Right cardiac atrium (tissue), 5 donors: Measurements from ENCODE around the gene LEMD3. TPM values are rescaled to one million over a fixed set of nuclear protein-coding genes. Genes with fewer than 3 reads are reported as not detected.
A peak's percentile ranks its signal among the peaks of the same experiment; 100 is the strongest.

Source experiments
- ATAC-seq, 2 donors: fragments of 200-7000 bp; cut with Tn5 transposase; one replicate each; pipeline versions ENCODE4 v1.8.0 to v1.9.1; 2020; ENCODE audit warnings: moderate library complexity in 2 of 2, mild to moderate bottlenecking in 1 of 2
- DNase-seq, 3 donors: peaks; one replicate each; pipeline ENCODE4 v3.0.0-alpha.2; 2020
- H3K27ac ChIP-seq: one replicate; pipeline ENCODE4 v1.5.1; 2013; ENCODE audit warnings: mild to moderate bottlenecking, low read length, control low read depth, moderate library complexity
- H3K27me3 ChIP-seq: one replicate; pipeline ENCODE4 v1.6.1; 2013; ENCODE audit not compliant: control insufficient read depth, insufficient read depth
- H3K4me1 ChIP-seq: one replicate; pipeline ENCODE4 v1.6.1; 2013; ENCODE audit warnings: low read length; ENCODE audit not compliant: control insufficient read depth, insufficient read depth
- H3K4me3 ChIP-seq: one replicate; pipeline ENCODE4 v1.5.1; 2013; ENCODE audit warnings: low read length, control low read depth
- H3K9me3 ChIP-seq: one replicate; pipeline ENCODE4 v1.6.1; 2013; ENCODE audit warnings: low read length; ENCODE audit not compliant: control insufficient read depth
- WGBS: extraction: QIAGEN DNeasy Blood & Tissue Kit; methylation state at CpG from one replicate; pipeline ENCODE4 v1.1.7; 2013; 5-methylcytosine and 5-hydroxymethylcytosine counted together
- intact Hi-C, 4 donors: fragments of 100-400 bp; cut with DNase I; formaldehyde crosslinking; loops; one replicate each; pipeline versions ENCODE4 v1.11.0 to v1.14.0; 2022 to 2023
- long read RNA-seq, 4 donors: library from polyadenylated mRNA; unstranded; transcript quantifications; one replicate each; pipeline ENCODE4 v2.0.0, GENCODE V29; 2020 to 2021
- polyA plus RNA-seq: library from polyadenylated mRNA; stranded (reverse); fragments of 200-250 nt; gene quantifications from one replicate; pipeline ENCODE4 v1.2.3, GENCODE V29; 2013
- total RNA-seq, 4 donors: library from RNA; stranded (reverse); fragmentation: NEBNext Ultra II Directional; extraction: Animal tissue kit (Norgen Biotek cat#: 25700); gene quantifications; one replicate each; pipeline ENCODE4 v1.2.1, GENCODE V29; 2021
- donor health status: healthy with polysubstance abuse.
- donor health status: DM: no; HTN: yes; CAD: no.
- donor health status: DM: no; HTN: no; CAD: no.
- donor health status: DM: no; HTN: yes; CAD: no; lungs with severe emphysema.
- donor health status: DM: yes; HTN: yes; CAD: no.

Gene LEMD3
- total RNA-seq: 10 to 100 TPM; 13.4 to 18.4 (median 17.0) TPM
- 6.0 TPM for polyA plus RNA-seq
- long read RNA-seq, donor 1, full-length matches to known transcripts: 17 of 24 reads
- long read RNA-seq, donor 1, partial matches to known transcripts: 3 of 24 reads
- long read RNA-seq, donor 1, other reads (novel, unspliced or antisense): 4 of 24 reads
- long read RNA-seq, donor 2, full-length matches to known transcripts: 12 of 13 reads
- long read RNA-seq, donor 2, partial matches to known transcripts: 0 of 13 reads
- long read RNA-seq, donor 2, other reads (novel, unspliced or antisense): 1 of 13 reads
- long read RNA-seq, donor 3, full-length matches to known transcripts: 28 of 45 reads
- long read RNA-seq, donor 3, partial matches to known transcripts: 14 of 45 reads
- long read RNA-seq, donor 3, other reads (novel, unspliced or antisense): 3 of 45 reads
- long read RNA-seq, donor 4, full-length matches to known transcripts: 9 of 10 reads
- long read RNA-seq, donor 4, partial matches to known transcripts: 0 of 10 reads
- long read RNA-seq, donor 4, other reads (novel, unspliced or antisense): 1 of 10 reads

DNA sequence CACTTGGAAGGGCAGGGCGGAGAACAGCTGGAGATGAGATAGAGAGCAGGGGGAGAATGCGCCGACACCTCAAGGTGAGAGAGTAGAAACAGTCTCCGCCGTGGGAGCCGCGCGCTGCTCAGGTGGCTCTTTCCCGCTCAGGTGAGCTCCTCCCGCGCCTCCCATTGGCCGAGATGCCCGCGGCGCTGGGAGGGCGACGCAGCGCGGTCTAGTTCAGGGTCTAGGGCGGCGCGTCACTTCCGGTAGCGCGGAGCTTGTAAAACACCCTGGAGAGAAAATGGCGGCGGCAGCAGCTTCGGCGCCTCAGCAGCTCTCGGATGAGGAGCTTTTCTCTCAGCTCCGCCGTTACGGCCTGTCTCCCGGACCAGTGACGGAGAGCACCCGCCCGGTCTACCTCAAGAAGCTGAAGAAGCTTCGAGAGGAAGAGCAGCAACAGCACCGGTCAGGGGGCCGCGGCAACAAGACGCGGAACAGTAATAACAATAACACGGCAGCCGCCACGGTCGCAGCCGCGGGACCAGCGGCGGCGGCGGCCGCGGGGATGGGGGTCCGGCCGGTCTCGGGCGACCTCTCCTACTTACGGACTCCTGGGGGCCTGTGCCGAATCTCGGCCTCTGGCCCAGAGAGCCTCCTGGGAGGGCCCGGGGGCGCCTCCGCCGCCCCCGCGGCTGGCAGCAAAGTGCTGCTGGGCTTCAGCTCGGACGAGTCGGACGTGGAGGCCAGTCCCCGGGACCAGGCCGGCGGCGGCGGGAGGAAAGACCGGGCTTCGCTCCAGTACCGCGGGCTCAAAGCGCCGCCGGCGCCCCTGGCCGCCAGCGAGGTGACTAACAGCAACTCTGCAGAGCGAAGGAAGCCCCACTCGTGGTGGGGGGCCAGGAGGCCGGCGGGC, at the start of gene LEMD3:
Gene LEMD3 (plus strand): TSS at position 264 of the 889 bp plus-strand sequence. CDS start 14 bp downstream, at position 278.
- intact Hi-C loops: no loop called here

GRCh38 chr12:65121049-65121955, 48.1 kb upstream of the LEMD3 start, which contains the start of gene WIF1:
TSS of gene WIF1 (minus strand) at chr12:65121305. CDS start at chr12:65121191, 114 bp downstream.
- no peak within 1 kb of the TSS for H3K27ac ChIP-seq
- peak within 1 kb of the TSS; percentile 20 for H3K4me3 ChIP-seq
- ATAC-seq: peak; percentile 54 to 67
- H3K27me3 ChIP-seq: peaks cover 5% of the 10 kb centered on the region
- H3K9me3 ChIP-seq: no peaks in the 10 kb centered on the region
- H3K4me1 ChIP-seq: no peaks in the 10 kb centered on the region
- peak; percentile 37 to 65 (median 61) for DNase-seq
- 3% methylated on average over 73 of the region's 73 CpGs for WGBS
- intact Hi-C loops: loop anchor here in 3 of 4 donors (5.0 to 10.0 kb wide), 3 partner anchors 229 to 327 kb away; no protein-coding TSS in a partner anchor

More for the DNA sequence above, at the start of gene LEMD3:
- peak; percentile 93 to 98 (median 95) for DNase-seq
- Histone ChIP-seq H3K9me3 (no peaks in the 10 kb centered on the region), H3K27ac (peak within 1 kb of the TSS; percentile 93), H3K27me3 (no peaks in the 10 kb centered on the region), H3K4me1 (no peaks in the 10 kb centered on the region), H3K4me3 (peak within 1 kb of the TSS; percentile 98)
- under 1% methylated on average over 91 of the region's 91 CpGs for WGBS
- ATAC-seq: peak; percentile 97 to 98

GRCh38 chr12:65121956-65122469, 47.4 kb upstream of the LEMD3 start:
- peak in 1 of 2 donors; percentile 19 for ATAC-seq

DNA sequence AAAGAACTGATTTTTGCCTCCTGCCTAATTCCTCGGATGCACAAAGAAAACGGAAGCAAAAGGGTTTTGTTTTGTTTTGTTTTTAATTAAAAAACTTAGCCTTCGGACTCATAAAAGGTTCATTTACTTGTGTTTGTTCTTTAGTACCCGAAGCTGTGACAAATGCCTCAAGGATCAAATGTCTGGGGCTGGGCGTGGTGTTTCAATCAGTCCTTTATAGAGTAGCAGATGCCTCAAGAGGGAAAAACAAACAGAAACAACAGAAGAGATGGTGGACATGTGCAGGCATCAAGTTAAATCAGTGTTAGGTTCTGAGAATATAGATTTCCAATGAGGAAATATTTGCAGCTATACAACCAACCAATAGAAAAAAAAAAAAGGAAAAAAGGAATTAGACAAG, 46.7 kb upstream of the LEMD3 start:
- Histone ChIP-seq H3K9me3 (no peaks in the 10 kb centered on the region), H3K27me3 (peaks cover 5% of the 10 kb centered on the region), H3K27ac (no peak overlapping the region), H3K4me3 (no peak overlapping the region), H3K4me1 (no peaks in the 10 kb centered on the region)
- 76% methylated on average over 5 of the region's 5 CpGs for WGBS
- no peak for DNase-seq
- intact Hi-C loops: loop anchor here in 3 of 4 donors (5.0 to 10.0 kb wide), 3 partner anchors 230 to 328 kb away; no protein-coding TSS in a partner anchor
- no peak for ATAC-seq

More at GRCh38 chr12:65121956-65122469, 47.4 kb upstream of the LEMD3 start:
- Histone ChIP-seq H3K9me3 (no peaks in the 10 kb centered on the region), H3K27me3 (peaks cover 5% of the 10 kb centered on the region), H3K27ac (no peak overlapping the region), H3K4me3 (no peak overlapping the region), H3K4me1 (no peaks in the 10 kb centered on the region)
- peak in 2 of 3 donors; percentile 39 to 41 for DNase-seq
- 74% methylated on average over 34 of the region's 34 CpGs for WGBS
- intact Hi-C loops: loop anchor here in 3 of 4 donors (5.0 to 10.0 kb wide), 3 partner anchors 230 to 327 kb away; no protein-coding TSS in a partner anchor

GRCh38 chr12:65123435-65124063, 45.8 kb upstream of the LEMD3 start:
- H3K4me3 ChIP-seq: no peak overlapping the region
- peaks cover 5% of the 10 kb centered on the region for H3K27me3 ChIP-seq
- no peak for DNase-seq
- H3K27ac ChIP-seq: no peak overlapping the region
- no peaks in the 10 kb centered on the region for H3K9me3 ChIP-seq
- 12% methylated on average over 8 of the region's 8 CpGs for WGBS
- intact Hi-C loops: loop anchor here in 3 of 4 donors (5.0 to 10.0 kb wide), 3 partner anchors 231 to 329 kb away; no protein-coding TSS in a partner anchor
- no peak for ATAC-seq
- no peaks in the 10 kb centered on the region for H3K4me1 ChIP-seq

- no peak for ATAC-seq
- no peaks in the 10 kb centered on the region for H3K4me1 ChIP-seq
- 57% methylated on average over 1 of the region's 1 CpG for WGBS
- H3K4me3 ChIP-seq: no peak overlapping the region
- intact Hi-C loops: loop anchor here (5.0 to 10.0 kb wide), 3 partner anchors 233 to 330 kb away; no protein-coding TSS in a partner anchor
- H3K27ac ChIP-seq: no peak overlapping the region
- no peak for DNase-seq
- no peaks in the 10 kb centered on the region for H3K9me3 ChIP-seq
- peaks cover 5% of the 10 kb centered on the region for H3K27me3 ChIP-seq
These were observed 44.1 kb upstream of the LEMD3 start for GRCh38 chr12:65125247-65125646.

- no peak for ATAC-seq
- intact Hi-C loops: loop anchor here (5.0 to 10.0 kb wide), 3 partner anchors 234 to 331 kb away; no protein-coding TSS in a partner anchor
These were observed 43.4 kb upstream of the LEMD3 start for GRCh38 chr12:65125975-65126374.

DNA sequence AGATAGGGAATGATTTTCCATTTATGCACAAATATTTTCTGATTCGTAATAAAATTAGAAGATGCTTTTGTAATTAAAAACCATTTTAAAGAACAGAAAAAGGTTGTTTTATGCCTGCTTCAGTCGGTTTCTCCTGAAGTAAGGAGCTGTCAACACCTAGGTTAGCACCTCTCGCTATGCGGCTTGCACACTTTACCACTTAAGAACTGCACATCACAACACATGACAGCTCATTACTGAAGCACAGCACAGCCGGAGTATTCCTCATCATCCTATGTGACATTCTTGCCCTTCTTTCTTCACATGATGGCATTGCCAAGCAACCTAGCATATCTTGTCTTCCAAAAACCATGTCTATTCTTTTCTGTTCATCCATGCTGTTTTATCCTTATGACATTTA, 42.9 kb upstream of the LEMD3 start:
- Histone ChIP-seq H3K27ac (no peak overlapping the region), H3K9me3 (no peaks in the 10 kb centered on the region), H3K27me3 (peaks cover 5% of the 10 kb centered on the region), H3K4me1 (no peaks in the 10 kb centered on the region), H3K4me3 (no peak overlapping the region)
- no peak for DNase-seq
- intact Hi-C loops: loop anchor here (5.0 to 10.0 kb wide), 3 partner anchors 234 to 332 kb away; no protein-coding TSS in a partner anchor
- WGBS: 46% methylated on average over 5 of the region's 5 CpGs
- peak in 1 of 2 donors; percentile 43 for ATAC-seq

More at GRCh38 chr12:65125975-65126374, 43.4 kb upstream of the LEMD3 start:
- peaks cover 5% of the 10 kb centered on the region for H3K27me3 ChIP-seq
- 52% methylated on average over 2 of the region's 2 CpGs for WGBS
- H3K4me1 ChIP-seq: no peaks in the 10 kb centered on the region
- H3K9me3 ChIP-seq: no peaks in the 10 kb centered on the region
- H3K27ac ChIP-seq: no peak overlapping the region
- H3K4me3 ChIP-seq: no peak overlapping the region
- DNase-seq: no peak

DNA sequence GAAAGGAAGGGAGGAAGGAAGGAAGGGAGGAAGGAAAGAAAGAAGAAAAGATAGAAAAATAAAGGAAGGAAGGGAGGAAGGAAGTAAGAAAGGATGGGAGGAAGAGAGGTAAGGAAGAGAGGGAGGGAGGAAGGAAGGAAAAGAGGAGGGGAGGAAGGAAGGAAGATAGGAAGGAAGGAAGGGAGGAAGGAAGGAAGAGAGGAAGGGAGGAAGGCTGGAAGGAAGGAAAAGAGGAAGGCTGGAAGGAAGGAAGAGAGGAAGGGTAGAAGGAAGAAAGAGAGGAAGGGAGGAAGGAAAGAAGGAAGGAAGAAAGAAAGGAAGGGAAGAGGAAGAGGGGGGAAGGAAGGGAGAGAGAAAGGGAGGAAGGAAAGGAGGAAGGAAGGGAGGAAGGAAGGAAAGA, 35.5 kb upstream of the LEMD3 start:
- Histone ChIP-seq H3K4me1 (no peaks in the 10 kb centered on the region), H3K4me3 (no peak overlapping the region), H3K9me3 (no peaks in the 10 kb centered on the region), H3K27ac (no peak overlapping the region), H3K27me3 (no peaks in the 10 kb centered on the region)
- DNase-seq: no peak
- intact Hi-C loops: no loop called here
- ATAC-seq: no peak
